ENCODE data around the gene MSANTD4.

DNA sequence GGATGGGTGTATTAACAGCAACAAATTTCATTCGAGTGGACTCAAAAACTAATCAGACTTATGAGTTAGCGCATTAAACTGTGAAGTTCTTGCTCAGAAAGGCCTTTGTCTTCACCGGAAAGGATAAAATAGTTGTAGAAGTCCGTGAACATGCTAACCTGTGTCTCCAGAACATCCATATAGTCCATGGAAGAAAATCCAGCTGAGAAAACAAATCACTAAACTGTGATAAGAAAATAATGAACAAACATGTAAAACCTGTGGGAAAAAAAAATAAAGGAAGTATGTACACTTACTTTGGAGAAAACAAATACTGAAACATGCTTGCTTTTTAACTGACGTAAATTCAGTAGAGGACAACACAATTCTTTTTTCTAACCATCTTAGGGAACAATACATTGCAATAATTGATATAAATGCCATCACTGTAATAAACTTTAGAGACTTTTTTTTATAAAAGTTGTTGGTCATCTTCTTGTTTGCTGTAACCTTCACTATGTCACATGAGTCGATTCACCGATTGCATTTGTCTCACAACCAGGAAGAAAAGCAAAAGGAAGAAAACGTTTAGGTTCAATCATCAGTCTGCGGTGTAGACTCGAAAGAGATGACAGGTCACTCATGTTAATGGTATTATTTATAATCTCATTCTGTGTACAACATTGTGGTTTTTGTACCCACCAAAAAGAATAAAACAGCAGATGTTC lies 41.9 kb downstream of the MSANTD4 start:
- TF ChIP-seq, protein P1, sequence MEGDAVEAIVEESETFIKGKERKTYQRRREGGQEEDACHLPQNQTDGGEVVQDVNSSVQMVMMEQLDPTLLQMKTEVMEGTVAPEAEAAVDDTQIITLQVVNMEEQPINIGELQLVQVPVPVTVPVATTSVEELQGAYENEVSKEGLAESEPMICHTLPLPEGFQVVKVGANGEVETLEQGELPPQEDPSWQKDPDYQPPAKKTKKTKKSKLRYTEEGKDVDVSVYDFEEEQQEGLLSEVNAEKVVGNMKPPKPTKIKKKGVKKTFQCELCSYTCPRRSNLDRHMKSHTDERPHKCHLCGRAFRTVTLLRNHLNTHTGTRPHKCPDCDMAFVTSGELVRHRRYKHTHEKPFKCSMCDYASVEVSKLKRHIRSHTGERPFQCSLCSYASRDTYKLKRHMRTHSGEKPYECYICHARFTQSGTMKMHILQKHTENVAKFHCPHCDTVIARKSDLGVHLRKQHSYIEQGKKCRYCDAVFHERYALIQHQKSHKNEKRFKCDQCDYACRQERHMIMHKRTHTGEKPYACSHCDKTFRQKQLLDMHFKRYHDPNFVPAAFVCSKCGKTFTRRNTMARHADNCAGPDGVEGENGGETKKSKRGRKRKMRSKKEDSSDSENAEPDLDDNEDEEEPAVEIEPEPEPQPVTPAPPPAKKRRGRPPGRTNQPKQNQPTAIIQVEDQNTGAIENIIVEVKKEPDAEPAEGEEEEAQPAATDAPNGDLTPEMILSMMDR (IDR thresholded peaks at IDR 0.05): no peak
- TF ChIP-seq, protein P2, sequence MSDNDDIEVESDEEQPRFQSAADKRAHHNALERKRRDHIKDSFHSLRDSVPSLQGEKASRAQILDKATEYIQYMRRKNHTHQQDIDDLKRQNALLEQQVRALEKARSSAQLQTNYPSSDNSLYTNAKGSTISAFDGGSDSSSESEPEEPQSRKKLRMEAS (IDR thresholded peaks at IDR 0.05; ENCODE audit: low read depth): no peak
- TF ChIP-seq TAF1 (IDR thresholded peaks at IDR 0.05; ENCODE audit: borderline replicate concordance, low read depth, low read length): no peak
- no peak for TF ChIP-seq RFX5 (IDR thresholded peaks at IDR 0.05; ENCODE audit: low read length)
- TF ChIP-seq SIN3A (IDR thresholded peaks at IDR 0.05; ENCODE audit: borderline replicate concordance, low read depth, low read length): no peak
- TF ChIP-seq, protein P3, sequence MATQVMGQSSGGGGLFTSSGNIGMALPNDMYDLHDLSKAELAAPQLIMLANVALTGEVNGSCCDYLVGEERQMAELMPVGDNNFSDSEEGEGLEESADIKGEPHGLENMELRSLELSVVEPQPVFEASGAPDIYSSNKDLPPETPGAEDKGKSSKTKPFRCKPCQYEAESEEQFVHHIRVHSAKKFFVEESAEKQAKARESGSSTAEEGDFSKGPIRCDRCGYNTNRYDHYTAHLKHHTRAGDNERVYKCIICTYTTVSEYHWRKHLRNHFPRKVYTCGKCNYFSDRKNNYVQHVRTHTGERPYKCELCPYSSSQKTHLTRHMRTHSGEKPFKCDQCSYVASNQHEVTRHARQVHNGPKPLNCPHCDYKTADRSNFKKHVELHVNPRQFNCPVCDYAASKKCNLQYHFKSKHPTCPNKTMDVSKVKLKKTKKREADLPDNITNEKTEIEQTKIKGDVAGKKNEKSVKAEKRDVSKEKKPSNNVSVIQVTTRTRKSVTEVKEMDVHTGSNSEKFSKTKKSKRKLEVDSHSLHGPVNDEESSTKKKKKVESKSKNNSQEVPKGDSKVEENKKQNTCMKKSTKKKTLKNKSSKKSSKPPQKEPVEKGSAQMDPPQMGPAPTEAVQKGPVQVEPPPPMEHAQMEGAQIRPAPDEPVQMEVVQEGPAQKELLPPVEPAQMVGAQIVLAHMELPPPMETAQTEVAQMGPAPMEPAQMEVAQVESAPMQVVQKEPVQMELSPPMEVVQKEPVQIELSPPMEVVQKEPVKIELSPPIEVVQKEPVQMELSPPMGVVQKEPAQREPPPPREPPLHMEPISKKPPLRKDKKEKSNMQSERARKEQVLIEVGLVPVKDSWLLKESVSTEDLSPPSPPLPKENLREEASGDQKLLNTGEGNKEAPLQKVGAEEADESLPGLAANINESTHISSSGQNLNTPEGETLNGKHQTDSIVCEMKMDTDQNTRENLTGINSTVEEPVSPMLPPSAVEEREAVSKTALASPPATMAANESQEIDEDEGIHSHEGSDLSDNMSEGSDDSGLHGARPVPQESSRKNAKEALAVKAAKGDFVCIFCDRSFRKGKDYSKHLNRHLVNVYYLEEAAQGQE (IDR thresholded peaks at IDR 0.05; ENCODE audit: low read depth, low read length): no peak
- TF ChIP-seq RAD21 (IDR thresholded peaks at IDR 0.05; ENCODE audit: low read length): no peak
- TF ChIP-seq POLR2AphosphoS5 (IDR thresholded peaks at IDR 0.05; ENCODE audit: low read depth, low read length): no peak
- TF ChIP-seq YY1 (IDR thresholded peaks at IDR 0.05; ENCODE audit: low read depth): no peak
- TF ChIP-seq FOXM1 (IDR thresholded peaks at IDR 0.05; ENCODE audit: low read depth): no peak
- no peak for TF ChIP-seq EP300 (IDR thresholded peaks at IDR 0.05; ENCODE audit: borderline replicate concordance in 1 of 2, low read depth in 1 of 2, low read length in 1 of 2)
- TF ChIP-seq EZH2phosphoT487 (IDR thresholded peaks at IDR 0.05; ENCODE audit: borderline replicate concordance, low read depth): no peak

Data from SK-N-SH (cell line).